Effector memory CD4-positive, alpha-beta T cell (primary cell): ENCODE results near the gene ZSWIM3.

ENCODE experiments used
- DNase-seq, 3 donors: peaks; one replicate each; pipeline ENCODE4 v3.0.0-alpha.2; 2020
- H3K27ac ChIP-seq: 2 replicates; pipeline ENCODE4 v1.7.0; 2013; ENCODE audit warnings: mild to moderate bottlenecking, low read length, moderate library complexity; ENCODE audit not compliant: insufficient read depth, poor library complexity, severe bottlenecking
- H3K27me3 ChIP-seq: replicated peaks from 2 replicates; pipeline ENCODE4 v1.7.0; 2013; ENCODE audit warnings: mild to moderate bottlenecking, low read length; ENCODE audit not compliant: insufficient read depth, control insufficient read depth, poor library complexity, severe bottlenecking
- H3K36me3 ChIP-seq: 2 replicates; pipeline ENCODE4 v1.7.0; 2013; ENCODE audit warnings: mild to moderate bottlenecking, low read length, moderate library complexity; ENCODE audit not compliant: control insufficient read depth, insufficient read depth
- H3K4me1 ChIP-seq: 2 replicates; pipeline ENCODE4 v1.7.0; 2013; ENCODE audit warnings: low read length, mild to moderate bottlenecking; ENCODE audit not compliant: control insufficient read depth, insufficient read depth, poor library complexity, severe bottlenecking
- H3K4me3 ChIP-seq: 2 replicates; pipeline ENCODE4 v1.7.0; 2013; ENCODE audit warnings: low read length, low read depth, mild to moderate bottlenecking; ENCODE audit not compliant: insufficient read depth, poor library complexity, severe bottlenecking
- H3K9me3 ChIP-seq: 2 replicates; pipeline ENCODE4 v1.7.0; 2013; ENCODE audit warnings: mild to moderate bottlenecking, low read length, moderate library complexity; ENCODE audit not compliant: control insufficient read depth
- total RNA-seq, 3 donors: gene quantifications; one replicate each; lab custom pipeline; 2026; lab: John Stamatoyannopoulos, UW

Gene ZSWIM3
- total RNA-seq: 2.1 to 3.9 (median 2.3) reads per million in 3 donors

DNA sequence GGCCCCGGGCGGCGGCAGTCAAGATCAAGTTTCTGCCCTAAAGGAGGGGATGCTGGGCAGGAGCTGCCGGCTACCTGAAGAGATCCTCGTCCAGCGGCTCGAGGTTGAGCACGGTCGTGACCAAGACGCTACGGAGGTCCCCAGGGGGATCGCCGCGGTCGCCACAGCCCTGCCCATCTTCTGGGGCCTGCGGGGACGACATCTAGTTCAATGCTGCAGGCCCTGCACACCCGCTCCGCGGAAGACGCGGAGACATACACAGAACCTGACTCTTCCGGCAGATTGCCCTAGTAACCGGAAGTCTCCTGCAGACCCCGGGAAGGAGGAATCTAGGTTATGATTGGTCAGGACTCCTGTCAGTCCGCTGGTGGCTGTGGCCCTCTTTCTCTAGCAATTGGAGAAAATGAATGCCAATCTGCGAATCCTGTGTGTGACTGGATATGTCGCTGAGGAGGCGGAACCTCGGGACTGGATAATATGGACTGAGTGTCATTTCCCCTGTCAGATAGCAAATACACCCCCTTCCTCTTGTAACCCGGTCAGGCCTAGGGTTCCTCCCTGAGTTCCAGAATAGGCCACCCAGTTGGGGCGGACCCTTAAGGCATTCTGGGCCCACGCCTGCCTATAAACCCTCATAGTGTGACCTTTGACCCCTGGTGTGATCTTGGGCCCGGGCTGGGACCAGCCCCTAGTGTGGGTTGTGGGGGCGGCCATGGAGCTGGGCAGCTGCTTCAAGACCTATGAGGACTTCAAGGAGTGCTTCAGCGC is at the start of gene ZSWIM3, which contains the start of gene ACOT8:
ZSWIM3 (plus strand) TSS at position 501 of the 768 bp plus-strand sequence; CDS start at position 713, 212 bp downstream.
ACOT8 (minus strand) TSS at position 279 of the 768 bp plus-strand sequence; CDS start at position 202, 77 bp downstream.
- Histone ChIP-seq H3K4me1 (peaks cover 11% of the 10 kb centered on the region), H3K4me3 (peak within 1 kb of the TSS; percentile 89), H3K9me3 (no peaks in the 10 kb centered on the region), H3K27ac (peak within 1 kb of the TSS; percentile 84), H3K27me3 (no peaks in the 10 kb centered on the region), H3K36me3 (no peaks in the 10 kb centered on the region)
- DNase-seq: peak; percentile 84 to 93 (median 90)

DNA sequence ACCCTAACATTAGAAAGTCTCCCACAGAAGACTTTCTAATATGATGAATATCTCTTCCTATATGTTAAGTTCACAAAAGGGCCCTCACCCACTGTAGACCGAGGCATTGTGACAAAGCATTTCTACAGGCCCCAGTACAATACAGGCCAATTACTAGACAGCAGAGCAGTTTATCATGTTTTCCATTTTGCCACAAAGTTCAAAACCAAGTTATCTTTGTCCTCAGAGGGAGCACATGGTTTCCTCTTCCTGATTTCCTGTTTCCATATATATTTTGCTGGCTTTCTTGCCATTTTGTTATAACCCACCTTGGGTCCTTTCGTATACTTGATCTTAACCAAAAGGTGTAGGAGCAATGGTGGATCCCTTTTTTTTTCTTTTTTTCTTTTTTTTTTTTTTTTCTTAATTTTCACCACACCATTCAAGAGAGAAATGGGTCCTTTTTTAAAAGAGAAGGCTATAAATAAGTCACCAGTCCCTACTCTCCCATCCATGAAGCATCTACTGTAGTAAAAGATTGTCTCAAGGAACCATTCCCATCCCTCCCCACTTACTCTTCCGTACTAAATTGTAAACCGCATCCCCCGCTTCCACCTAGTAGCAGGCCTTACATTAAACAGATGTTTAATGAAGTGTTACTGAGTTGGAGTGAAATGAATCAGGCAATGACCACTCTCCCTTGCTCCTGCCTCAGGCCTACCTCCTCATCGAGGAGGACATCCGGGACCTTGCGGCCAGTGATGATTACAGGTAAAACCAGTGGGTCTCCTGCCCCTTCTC is 47.0 kb upstream of the ZSWIM3 start:
- no peaks in the 10 kb centered on the region for H3K27me3 ChIP-seq
- peaks cover 7% of the 10 kb centered on the region for H3K4me1 ChIP-seq
- H3K4me3 ChIP-seq: no peak overlapping the region
- peaks cover 41% of the 10 kb centered on the region for H3K36me3 ChIP-seq
- no peaks in the 10 kb centered on the region for H3K9me3 ChIP-seq
- DNase-seq: no peak
- no peak overlapping the region for H3K27ac ChIP-seq

DNA sequence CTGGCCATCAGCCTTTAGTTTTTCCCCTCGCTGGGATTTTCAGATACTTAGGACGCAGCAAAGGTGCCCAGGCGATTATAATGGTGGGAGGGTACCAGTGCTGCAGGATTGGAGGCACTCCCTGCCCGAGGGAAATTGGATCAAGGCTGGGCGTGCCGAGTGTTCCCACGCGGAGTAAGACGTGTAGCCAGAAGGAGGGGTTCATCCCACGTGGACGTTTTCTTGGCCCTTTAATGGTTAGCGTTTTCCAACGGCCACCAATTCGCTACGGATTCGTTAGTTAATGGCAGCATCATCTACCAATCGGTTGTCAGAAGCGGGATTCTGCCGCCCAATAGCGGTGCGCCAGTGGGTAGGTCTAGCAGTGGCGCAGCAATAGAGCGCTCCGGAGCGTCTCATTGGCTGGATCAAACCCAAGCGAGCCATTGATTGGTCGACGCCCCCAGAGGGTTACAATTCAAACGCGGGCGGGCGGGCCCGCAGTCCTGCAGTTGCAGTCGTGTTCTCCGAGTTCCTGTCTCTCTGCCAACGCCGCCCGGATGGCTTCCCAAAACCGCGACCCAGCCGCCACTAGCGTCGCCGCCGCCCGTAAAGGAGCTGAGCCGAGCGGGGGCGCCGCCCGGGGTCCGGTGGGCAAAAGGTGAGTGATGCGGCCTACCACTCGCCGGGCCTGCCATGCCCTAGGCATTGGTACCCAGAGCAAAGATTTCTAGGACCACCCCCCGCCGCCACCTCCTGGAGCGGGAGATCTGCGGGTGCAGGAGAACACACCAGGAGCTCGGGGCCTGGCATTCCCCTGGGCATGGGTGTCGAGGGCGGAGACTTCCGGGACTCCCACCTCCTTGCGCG is 45.0 kb upstream of the ZSWIM3 start, which contains the start of gene UBE2C:
UBE2C (plus strand) TSS at position 488 of the 849 bp plus-strand sequence; CDS start at position 540, 52 bp downstream.
- Histone ChIP-seq H3K36me3 (peaks cover 27% of the 10 kb centered on the region), H3K4me3 (peak within 1 kb of the TSS; percentile 76), H3K27me3 (no peaks in the 10 kb centered on the region), H3K27ac (no peak within 1 kb of the TSS), H3K4me1 (peaks cover 7% of the 10 kb centered on the region), H3K9me3 (no peaks in the 10 kb centered on the region)
- DNase-seq: peak; percentile 88 to 93 (median 93)

DNA sequence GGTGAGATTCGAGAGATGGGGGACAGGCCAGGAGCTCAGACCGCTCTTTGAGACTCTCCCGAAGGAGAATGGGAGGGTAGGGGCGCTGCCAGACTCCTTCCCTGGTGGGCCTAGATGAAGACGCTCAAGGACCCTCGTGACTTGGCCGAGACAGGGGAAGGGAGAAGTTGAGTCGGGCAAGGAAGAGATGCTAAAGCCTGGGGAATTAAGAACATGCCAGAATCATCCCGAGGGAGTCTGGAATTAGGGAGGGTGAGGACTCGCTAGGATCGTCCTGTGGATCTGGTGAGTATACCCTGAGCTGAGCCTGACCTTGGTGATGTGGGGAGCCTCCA is 44.4 kb upstream of the ZSWIM3 start:
- no peaks in the 10 kb centered on the region for H3K27me3 ChIP-seq
- DNase-seq: no peak
- no peaks in the 10 kb centered on the region for H3K9me3 ChIP-seq
- peak overlapping the region; percentile 76 for H3K4me3 ChIP-seq
- H3K4me1 ChIP-seq: peaks cover 7% of the 10 kb centered on the region
- H3K27ac ChIP-seq: no peak overlapping the region
- H3K36me3 ChIP-seq: peaks cover 23% of the 10 kb centered on the region

DNA sequence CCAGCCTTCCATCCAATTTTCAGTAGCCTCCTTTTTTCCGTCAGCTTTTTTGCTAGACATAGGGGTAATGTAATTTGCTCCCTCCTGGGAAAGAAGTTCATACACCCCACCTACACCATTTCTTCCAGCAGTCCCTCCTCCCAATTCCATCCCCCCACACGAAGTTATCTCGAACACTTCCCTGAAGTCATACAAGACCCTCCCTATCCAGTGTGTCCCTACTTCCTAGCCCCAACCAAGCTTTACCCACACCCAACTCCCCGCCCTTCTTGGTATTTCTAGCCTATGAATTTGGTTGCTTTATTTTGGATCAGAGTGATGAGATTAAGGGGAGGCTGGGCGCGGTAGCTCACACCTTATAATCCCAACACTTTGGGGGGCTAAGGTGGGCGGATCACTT is 43.9 kb upstream of the ZSWIM3 start:
- no peak overlapping the region for H3K4me3 ChIP-seq
- H3K4me1 ChIP-seq: peaks cover 7% of the 10 kb centered on the region
- H3K9me3 ChIP-seq: no peaks in the 10 kb centered on the region
- no peak for DNase-seq
- no peaks in the 10 kb centered on the region for H3K27me3 ChIP-seq
- no peak overlapping the region for H3K27ac ChIP-seq
- H3K36me3 ChIP-seq: peaks cover 23% of the 10 kb centered on the region

DNA sequence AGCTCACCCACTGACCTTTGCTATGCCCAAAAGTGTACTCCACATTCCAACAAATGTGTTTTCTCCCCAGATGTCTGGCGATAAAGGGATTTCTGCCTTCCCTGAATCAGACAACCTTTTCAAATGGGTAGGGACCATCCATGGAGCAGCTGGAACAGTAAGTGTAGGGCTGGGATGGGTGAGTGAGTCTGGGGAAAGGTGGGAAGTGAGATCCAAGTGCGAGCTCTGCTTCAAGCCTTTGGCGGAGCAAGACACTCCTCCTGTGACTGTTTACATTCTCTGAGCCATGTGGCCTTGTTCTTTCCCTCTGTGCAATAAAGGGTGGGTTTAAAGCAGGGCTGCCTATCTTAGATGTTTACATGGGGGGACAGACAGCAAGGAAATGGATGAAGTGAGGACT is 43.1 kb upstream of the ZSWIM3 start:
- Histone ChIP-seq H3K4me3 (no peak overlapping the region), H3K4me1 (peaks cover 7% of the 10 kb centered on the region)

DNA sequence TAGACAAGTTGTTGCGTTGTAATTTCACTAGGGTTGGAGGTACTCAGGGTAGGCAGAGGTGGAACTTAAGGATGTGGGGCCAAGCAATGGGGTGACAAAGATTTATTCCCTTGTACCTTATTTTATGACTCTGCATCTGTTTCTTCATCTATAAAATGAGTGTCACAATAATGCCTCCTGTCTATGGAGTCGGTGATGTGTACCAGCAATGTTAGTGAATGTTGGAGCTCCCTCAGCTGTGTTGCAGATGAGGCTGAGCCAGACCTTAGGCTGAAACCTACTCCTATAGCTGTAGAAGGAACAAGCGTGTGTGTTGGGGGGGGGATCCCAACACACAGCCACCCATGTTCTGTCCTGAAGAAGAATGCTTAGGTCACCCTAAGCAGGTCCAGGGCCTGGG is 40.5 kb upstream of the ZSWIM3 start:
- no peak overlapping the region for H3K27ac ChIP-seq
- H3K36me3 ChIP-seq: no peaks in the 10 kb centered on the region
- H3K9me3 ChIP-seq: no peaks in the 10 kb centered on the region
- peaks cover 5% of the 10 kb centered on the region for H3K4me1 ChIP-seq
- H3K4me3 ChIP-seq: no peak overlapping the region
- H3K27me3 ChIP-seq: no peaks in the 10 kb centered on the region
- no peak for DNase-seq

More for the DNA sequence above, 43.1 kb upstream of the ZSWIM3 start:
- H3K9me3 ChIP-seq: no peaks in the 10 kb centered on the region
- H3K36me3 ChIP-seq: peaks cover 15% of the 10 kb centered on the region
- no peak for DNase-seq
- H3K27ac ChIP-seq: no peak overlapping the region
- no peaks in the 10 kb centered on the region for H3K27me3 ChIP-seq

DNA sequence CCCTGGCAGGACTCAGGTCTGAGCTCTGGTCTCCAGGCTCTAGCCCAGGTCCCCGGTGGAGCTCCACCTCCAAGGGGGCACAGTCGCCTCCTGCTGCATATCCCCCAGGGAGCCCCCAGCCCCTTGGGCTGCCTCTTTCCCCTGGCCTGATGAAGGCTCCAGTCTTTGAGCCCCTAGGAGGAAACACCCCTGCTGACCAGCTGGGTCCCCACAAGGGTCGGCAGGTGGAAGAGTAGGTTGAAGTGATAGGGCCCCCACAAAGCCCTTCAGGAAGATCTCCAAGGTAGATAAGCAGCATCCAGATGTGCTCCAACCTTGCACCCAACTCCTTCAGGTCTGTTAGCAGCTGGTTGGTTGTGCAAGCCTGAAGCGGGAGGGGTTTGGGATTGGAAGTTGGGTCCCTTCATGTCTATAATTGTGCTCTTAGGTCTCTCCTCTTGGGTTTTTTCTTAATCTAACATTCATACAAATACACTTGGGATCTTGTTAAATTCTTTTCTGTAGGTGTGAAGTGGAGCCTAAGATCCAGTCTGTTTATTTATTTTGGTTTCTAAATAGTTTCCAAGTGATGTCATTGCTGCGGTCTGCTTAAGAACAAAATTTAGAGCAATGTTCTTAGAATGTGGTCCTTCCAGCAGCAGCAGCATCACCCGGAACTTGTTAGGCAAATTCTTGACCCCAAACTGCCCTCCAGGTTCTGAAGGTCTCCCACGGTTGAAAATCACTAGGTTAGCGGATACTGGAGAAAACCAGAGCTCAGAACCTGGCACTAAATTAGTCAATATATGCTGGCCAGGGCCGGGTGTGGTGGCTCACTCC is 39.8 kb upstream of the ZSWIM3 start:
- peaks cover 3% of the 10 kb centered on the region for H3K4me1 ChIP-seq
- no peaks in the 10 kb centered on the region for H3K9me3 ChIP-seq
- no peak for DNase-seq
- H3K27ac ChIP-seq: no peak overlapping the region
- H3K4me3 ChIP-seq: no peak overlapping the region
- no peaks in the 10 kb centered on the region for H3K36me3 ChIP-seq
- H3K27me3 ChIP-seq: no peaks in the 10 kb centered on the region

DNA sequence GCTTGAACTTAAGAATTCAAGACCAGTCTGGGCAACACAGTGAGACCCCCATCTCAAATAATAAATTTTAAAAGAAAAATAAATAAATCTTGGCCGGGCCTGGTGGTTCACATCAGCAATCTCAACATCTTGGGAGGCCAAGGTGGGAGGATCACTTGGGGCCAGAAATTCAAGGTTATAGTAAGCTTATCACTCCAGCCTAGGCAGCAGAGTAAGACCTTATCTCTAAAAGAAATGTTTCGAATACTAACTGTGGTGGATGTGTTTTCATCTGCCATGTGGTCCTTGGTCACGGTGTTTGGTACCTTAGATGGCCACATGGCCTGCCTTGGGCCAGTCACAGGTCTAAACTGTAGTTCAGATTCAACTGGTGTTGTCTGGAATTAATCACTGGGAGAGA is 39.2 kb upstream of the ZSWIM3 start:
- no peak for DNase-seq
- H3K4me1 ChIP-seq: peaks cover 3% of the 10 kb centered on the region

More for the DNA sequence above, 39.2 kb upstream of the ZSWIM3 start:
- H3K27ac ChIP-seq: no peak overlapping the region
- peaks cover 5% of the 10 kb centered on the region for H3K27me3 ChIP-seq
- H3K36me3 ChIP-seq: no peaks in the 10 kb centered on the region
- H3K9me3 ChIP-seq: no peaks in the 10 kb centered on the region
- H3K4me3 ChIP-seq: no peak overlapping the region
